ENCODE measurements around the gene PRPS1. TPM values are rescaled to one million over a fixed set of nuclear protein-coding genes. Genes with fewer than 3 reads are reported as not detected.
A peak's percentile ranks its signal among the peaks of the same experiment; 100 is the strongest.
"Not testable (repeated sequence)": the region's sequence is repeated elsewhere in the genome, so short reads cannot be mapped to it uniquely, and the experiment has no call there.

Gene PRPS1
- total RNA-seq, result 112 and 115 TPM in 2 replicates

DNA sequence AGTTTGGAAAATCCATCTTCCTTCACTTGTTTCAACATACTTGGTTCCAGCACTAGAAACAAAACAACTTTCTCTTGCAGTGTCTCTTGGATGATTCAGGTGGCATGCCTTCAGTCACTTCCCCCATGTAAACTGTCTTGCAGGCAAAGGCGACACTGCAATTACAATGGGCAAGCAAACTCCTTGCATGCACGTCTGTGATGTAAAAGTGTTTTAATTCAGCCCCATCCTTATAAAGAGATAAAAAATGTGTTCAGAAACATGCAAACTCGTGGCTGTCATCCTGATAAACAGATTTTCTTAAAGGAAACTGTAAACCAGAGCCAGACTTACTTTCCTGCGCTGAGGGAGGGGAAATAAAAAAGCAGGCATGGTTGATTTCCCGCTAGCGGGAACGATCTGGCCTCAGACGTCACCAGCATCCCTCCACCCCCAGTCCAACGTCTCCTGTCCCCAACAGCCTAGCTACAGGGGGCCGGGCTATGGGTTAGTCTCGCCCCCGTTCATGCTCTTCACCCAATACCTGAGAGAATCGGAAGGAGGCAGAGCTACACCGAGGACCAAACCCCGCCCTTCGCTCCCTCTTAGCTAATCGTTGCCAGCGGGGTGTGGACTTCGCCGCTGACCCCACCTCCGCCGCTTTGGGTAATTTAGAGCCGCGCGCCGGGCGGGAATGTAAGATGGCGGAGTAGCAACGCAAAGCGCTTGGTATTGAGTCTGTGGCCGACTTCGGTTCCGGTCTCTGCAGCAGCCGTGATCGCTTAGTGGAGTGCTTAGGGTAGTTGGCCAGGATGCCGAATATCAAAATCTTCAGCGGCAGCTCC, at the start of gene PRPS1:
TSS of gene PRPS1 (plus strand) at position 673 of the 824 bp plus-strand sequence. CDS start at position 792, 119 bp downstream.
- Mint-ChIP-seq H3K4me3 (peak within 1 kb of the TSS; percentile 94), H3K27me3 (no peaks in the 10 kb centered on the region), H3K4me1 (peaks cover 22% of the 10 kb centered on the region), H3K27ac (peak within 1 kb of the TSS; percentile 95), H3K36me3 (ENCODE audit: low read depth) (peaks cover 7% of the 10 kb centered on the region), H3K9me3 (no peaks in the 10 kb centered on the region)
- intact Hi-C loops (cut with micrococcal nuclease), result loop anchor here (1.0 to 10.0 kb wide), 5 partner anchors 27 to 633 kb away; partner anchors contain the start of gene RBM41
- DNase-seq, result peak; percentile 96

GRCh38 chrX:107579956-107580355, 48.4 kb upstream of the PRPS1 start:
- H3K27ac Mint-ChIP-seq, result no peak overlapping the region
- no peaks in the 10 kb centered on the region for H3K9me3 Mint-ChIP-seq
- no peak overlapping the region for H3K4me3 Mint-ChIP-seq
- no peak for DNase-seq
- intact Hi-C loops (cut with micrococcal nuclease), result no loop called here
- no peaks in the 10 kb centered on the region for H3K36me3 Mint-ChIP-seq (ENCODE audit: low read depth)
- H3K4me1 Mint-ChIP-seq, result no peaks in the 10 kb centered on the region
- H3K27me3 Mint-ChIP-seq, result no peaks in the 10 kb centered on the region

- no peak for DNase-seq
- no peaks in the 10 kb centered on the region for H3K4me1 Mint-ChIP-seq
- H3K9me3 Mint-ChIP-seq, result no peaks in the 10 kb centered on the region
- peaks cover 8% of the 10 kb centered on the region for H3K27me3 Mint-ChIP-seq
- no peak overlapping the region for H3K4me3 Mint-ChIP-seq
- no peak overlapping the region for H3K27ac Mint-ChIP-seq
- intact Hi-C loops (cut with micrococcal nuclease), result no loop called here
- no peaks in the 10 kb centered on the region for H3K36me3 Mint-ChIP-seq (ENCODE audit: low read depth)
Observed at GRCh38 chrX:107581923-107582322, 46.4 kb upstream of the PRPS1 start.

DNA sequence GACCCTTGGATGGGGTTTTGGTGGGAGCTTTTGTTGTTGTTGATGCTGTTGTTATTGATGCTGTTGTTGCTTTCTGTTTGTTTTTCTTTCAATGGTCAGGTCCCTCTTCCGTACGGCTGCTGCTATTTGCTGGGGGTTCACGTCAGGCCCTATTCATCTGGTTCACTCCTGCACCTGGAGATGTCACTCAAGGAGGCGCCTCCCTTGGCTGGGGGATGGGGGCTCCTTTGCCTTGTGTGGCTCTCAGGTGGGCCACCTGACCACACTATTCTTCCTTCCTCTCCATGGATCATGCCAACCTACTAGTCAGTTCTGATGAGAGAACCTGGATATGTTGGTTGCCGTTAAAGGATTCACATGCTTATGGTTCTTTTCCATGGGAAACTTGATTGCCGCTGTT, 39.1 kb upstream of the PRPS1 start:
- Mint-ChIP-seq H3K4me1 (no peaks in the 10 kb centered on the region), H3K4me3 (no peak overlapping the region), H3K9me3 (no peaks in the 10 kb centered on the region), H3K36me3 (ENCODE audit: low read depth) (no peaks in the 10 kb centered on the region), H3K27ac (no peak overlapping the region), H3K27me3 (peaks cover 10% of the 10 kb centered on the region)
- DNase-seq, result no peak
- intact Hi-C loops (cut with micrococcal nuclease), result no loop called here

GRCh38 chrX:107596651-107597050, 31.7 kb upstream of the PRPS1 start:
- no peaks in the 10 kb centered on the region for H3K36me3 Mint-ChIP-seq (ENCODE audit: low read depth)
- H3K4me1 Mint-ChIP-seq, result no peaks in the 10 kb centered on the region
- no peak overlapping the region for H3K4me3 Mint-ChIP-seq
- no peak for DNase-seq
- no peaks in the 10 kb centered on the region for H3K9me3 Mint-ChIP-seq
- intact Hi-C loops (cut with micrococcal nuclease), result no loop called here
- H3K27me3 Mint-ChIP-seq, result no peaks in the 10 kb centered on the region
- no peak overlapping the region for H3K27ac Mint-ChIP-seq

- no peaks in the 10 kb centered on the region for H3K9me3 Mint-ChIP-seq
- intact Hi-C loops (cut with micrococcal nuclease), result no loop called here
- no peak for DNase-seq
- H3K4me3 Mint-ChIP-seq, result no peak overlapping the region
- H3K27me3 Mint-ChIP-seq, result no peaks in the 10 kb centered on the region
- H3K27ac Mint-ChIP-seq, result no peak overlapping the region
- H3K36me3 Mint-ChIP-seq (ENCODE audit: low read depth), result no peaks in the 10 kb centered on the region
- no peaks in the 10 kb centered on the region for H3K4me1 Mint-ChIP-seq
Observed at GRCh38 chrX:107597264-107597663, 31.0 kb upstream of the PRPS1 start.

- DNase-seq, result no peak
- no peak overlapping the region for H3K27ac Mint-ChIP-seq
- H3K4me1 Mint-ChIP-seq, result no peaks in the 10 kb centered on the region
- H3K27me3 Mint-ChIP-seq, result no peaks in the 10 kb centered on the region
- H3K4me3 Mint-ChIP-seq, result no peak overlapping the region
- no peaks in the 10 kb centered on the region for H3K36me3 Mint-ChIP-seq (ENCODE audit: low read depth)
- intact Hi-C loops (cut with micrococcal nuclease), result no loop called here
- H3K9me3 Mint-ChIP-seq, result no peaks in the 10 kb centered on the region
Observed at GRCh38 chrX:107597791-107598190, 30.5 kb upstream of the PRPS1 start.

DNA sequence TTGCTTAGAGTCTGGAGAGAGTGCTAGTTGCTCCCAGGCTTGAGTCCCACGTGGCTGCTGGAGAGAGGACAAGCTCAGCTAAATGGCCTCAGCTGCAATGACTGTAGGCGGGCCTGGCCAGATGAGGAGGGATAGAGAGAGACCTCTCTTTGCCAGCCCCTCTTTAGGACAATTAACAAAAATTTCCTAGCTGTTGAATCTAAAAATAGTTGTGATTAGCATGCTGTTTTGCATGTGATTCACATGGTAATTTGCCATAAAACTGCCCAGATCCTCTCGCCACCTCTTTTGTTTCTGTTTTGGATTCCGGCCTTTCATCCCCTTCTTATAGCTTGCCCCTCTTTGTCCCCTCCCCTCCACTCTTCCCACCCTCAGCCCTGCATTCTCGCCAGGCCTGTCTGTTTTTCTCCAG, 28.9 kb upstream of the PRPS1 start:
- intact Hi-C loops (cut with micrococcal nuclease), result no loop called here

GRCh38 chrX:107600366-107600765, 27.9 kb upstream of the PRPS1 start:
- no peaks in the 10 kb centered on the region for H3K9me3 Mint-ChIP-seq
- no peak for DNase-seq
- no peak overlapping the region for H3K4me3 Mint-ChIP-seq
- intact Hi-C loops (cut with micrococcal nuclease), result no loop called here
- H3K4me1 Mint-ChIP-seq, result no peaks in the 10 kb centered on the region
- no peaks in the 10 kb centered on the region for H3K36me3 Mint-ChIP-seq (ENCODE audit: low read depth)
- no peaks in the 10 kb centered on the region for H3K27me3 Mint-ChIP-seq
- no peak overlapping the region for H3K27ac Mint-ChIP-seq

More for the DNA sequence above, 28.9 kb upstream of the PRPS1 start:
- Mint-ChIP-seq H3K4me3 (no peak overlapping the region), H3K27ac (no peak overlapping the region), H3K27me3 (no peaks in the 10 kb centered on the region), H3K9me3 (no peaks in the 10 kb centered on the region), H3K4me1 (no peaks in the 10 kb centered on the region), H3K36me3 (ENCODE audit: low read depth) (no peaks in the 10 kb centered on the region)
- no peak for DNase-seq

DNA sequence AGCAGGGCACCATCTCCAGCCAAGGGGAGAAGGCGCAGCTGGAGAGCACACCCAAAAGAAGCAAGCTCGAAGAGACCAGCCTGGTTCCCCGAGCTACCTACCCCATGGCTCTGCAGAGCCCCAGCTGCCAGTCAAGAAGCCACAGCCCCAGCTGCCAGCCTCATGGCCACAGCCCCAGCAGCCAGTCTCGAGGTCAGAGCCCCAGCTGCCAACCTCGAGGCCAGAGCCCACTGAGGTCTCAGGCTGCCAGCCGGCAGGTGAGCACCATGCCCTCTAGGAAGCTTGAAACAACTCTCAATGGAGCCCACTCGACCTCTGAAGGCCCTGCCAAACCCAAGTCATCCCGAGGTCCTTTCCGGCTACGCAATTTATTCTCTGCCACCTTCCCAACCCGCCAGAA, 27.0 kb upstream of the PRPS1 start:
- H3K4me3 Mint-ChIP-seq, result no peak overlapping the region
- no peak for DNase-seq
- intact Hi-C loops (cut with micrococcal nuclease), result no loop called here

GRCh38 chrX:107601759-107602158, 26.6 kb upstream of the PRPS1 start:
- Mint-ChIP-seq H3K27me3 (no peaks in the 10 kb centered on the region), H3K4me1 (no peaks in the 10 kb centered on the region), H3K4me3 (no peak overlapping the region), H3K9me3 (no peaks in the 10 kb centered on the region), H3K27ac (no peak overlapping the region), H3K36me3 (ENCODE audit: low read depth) (no peaks in the 10 kb centered on the region)
- intact Hi-C loops (cut with micrococcal nuclease), result no loop called here
- no peak for DNase-seq

More for the DNA sequence above, 27.0 kb upstream of the PRPS1 start:
- Mint-ChIP-seq H3K27me3 (no peaks in the 10 kb centered on the region), H3K27ac (no peak overlapping the region), H3K4me1 (no peaks in the 10 kb centered on the region), H3K36me3 (ENCODE audit: low read depth) (no peaks in the 10 kb centered on the region), H3K9me3 (no peaks in the 10 kb centered on the region)

DNA sequence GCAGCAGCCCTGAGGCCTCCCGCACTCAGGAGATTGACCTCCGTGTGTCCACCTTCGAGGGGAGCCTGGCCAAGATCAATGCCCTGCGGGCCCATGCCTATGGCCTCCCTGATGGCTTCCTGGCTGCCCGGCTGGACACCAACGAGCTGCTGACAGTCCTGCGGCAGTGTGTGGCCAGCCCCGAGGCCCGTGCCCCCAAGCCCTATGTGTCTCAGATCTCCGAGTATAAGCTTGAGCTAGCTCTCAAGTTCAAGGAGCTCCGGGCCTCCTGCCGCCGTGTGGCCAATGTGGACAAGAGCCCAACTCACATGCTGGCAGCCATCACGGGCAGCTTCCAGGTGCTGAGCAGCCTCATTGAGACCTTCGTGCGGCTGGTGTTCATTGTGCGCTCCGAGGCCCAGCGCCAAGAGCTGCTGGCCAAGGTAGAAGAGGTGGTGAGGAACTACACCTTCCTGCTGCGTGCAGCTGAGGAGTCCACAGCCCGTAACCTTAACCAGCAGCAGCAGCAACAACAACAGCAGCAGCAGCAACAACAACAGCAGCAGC, 25.5 kb upstream of the PRPS1 start:
- intact Hi-C loops (cut with micrococcal nuclease), result no loop called here
- no peak overlapping the region for H3K27ac Mint-ChIP-seq
- H3K9me3 Mint-ChIP-seq, result no peaks in the 10 kb centered on the region
- no peak for DNase-seq
- no peaks in the 10 kb centered on the region for H3K27me3 Mint-ChIP-seq
- no peaks in the 10 kb centered on the region for H3K36me3 Mint-ChIP-seq (ENCODE audit: low read depth)
- H3K4me3 Mint-ChIP-seq, result no peak overlapping the region
- no peaks in the 10 kb centered on the region for H3K4me1 Mint-ChIP-seq

DNA sequence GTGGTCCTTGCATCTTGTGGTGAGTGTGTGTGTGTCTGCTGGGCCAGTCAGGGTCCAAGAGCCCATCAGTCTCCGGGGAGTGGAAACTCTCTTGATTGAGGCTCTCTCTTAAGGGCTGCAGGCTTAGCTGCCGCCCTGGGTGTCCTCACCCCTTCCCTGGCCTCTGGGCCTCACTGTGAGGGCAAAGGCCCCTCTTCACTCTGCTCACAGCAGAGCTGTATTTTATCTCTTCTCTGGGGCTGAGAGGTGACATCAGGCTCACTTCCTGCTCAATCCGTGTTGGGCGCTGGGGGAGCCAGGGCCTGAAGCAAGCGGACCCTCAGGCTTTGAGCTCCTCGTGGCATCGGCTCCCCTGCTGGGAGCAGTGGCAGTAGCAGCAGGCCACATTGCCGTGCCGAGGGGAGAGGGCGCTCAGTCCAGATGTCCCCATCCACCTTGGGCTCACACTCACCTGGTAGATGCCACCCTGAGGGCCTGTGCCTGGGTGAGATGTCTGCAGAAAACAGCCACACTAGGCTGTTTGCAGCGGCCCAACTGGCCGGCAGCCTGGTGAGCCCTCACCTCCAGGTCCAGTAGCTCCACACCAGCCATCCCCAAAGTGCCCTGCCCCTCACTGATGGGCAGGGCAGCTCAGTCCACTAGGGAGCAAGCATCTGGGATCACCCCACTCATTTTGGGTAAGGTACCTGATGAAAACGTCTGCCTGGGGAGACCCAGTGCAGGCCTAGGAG, 24.7 kb upstream of the PRPS1 start:
- H3K27me3 Mint-ChIP-seq, result no peaks in the 10 kb centered on the region
- no peaks in the 10 kb centered on the region for H3K4me1 Mint-ChIP-seq
- no peak for DNase-seq
- intact Hi-C loops (cut with micrococcal nuclease), result no loop called here
- H3K9me3 Mint-ChIP-seq, result no peaks in the 10 kb centered on the region
- no peak overlapping the region for H3K4me3 Mint-ChIP-seq
- no peaks in the 10 kb centered on the region for H3K36me3 Mint-ChIP-seq (ENCODE audit: low read depth)
- H3K27ac Mint-ChIP-seq, result no peak overlapping the region

GRCh38 chrX:107609061-107609460, 19.2 kb upstream of the PRPS1 start:
- H3K4me3 Mint-ChIP-seq; H3K27me3 Mint-ChIP-seq; H3K27ac Mint-ChIP-seq; intact Hi-C loops (cut with micrococcal nuclease); H3K4me1 Mint-ChIP-seq; H3K36me3 Mint-ChIP-seq (ENCODE audit: low read depth); DNase-seq; H3K9me3 Mint-ChIP-seq: not testable (repeated sequence)
